ENCODE results near the gene ZCCHC24.

DNA sequence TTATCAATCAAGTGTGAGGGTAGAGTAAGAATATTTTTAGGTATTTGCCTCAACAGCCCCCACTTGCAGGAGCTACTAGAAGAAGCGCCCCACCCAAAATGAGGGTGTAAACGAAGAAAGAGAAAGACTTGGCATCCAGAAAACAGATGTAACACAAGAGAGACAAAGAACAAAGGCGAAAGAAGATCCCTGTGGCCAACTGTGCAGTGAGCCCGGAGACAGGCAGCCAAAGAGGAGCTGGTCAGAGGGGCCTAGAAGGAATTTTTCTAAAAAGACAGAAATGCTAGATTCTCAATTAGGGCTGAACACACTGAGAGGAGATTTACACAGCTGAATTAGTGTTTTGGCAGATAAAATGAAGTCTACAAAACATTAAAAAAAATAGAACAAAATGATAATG, 37.3 kb upstream of the ZCCHC24 start:
- TF ChIP-seq CTCF (IDR thresholded peaks at IDR 0.05) (no peak), POLR2A (IDR thresholded peaks at IDR 0.05) (no peak)
